Right kidney (tissue), 1 donor: Measurements from ENCODE around the gene NOP14.
"Not testable (repeated sequence)": the region's sequence is repeated elsewhere in the genome, so short reads cannot be mapped to it uniquely, and the experiment has no call there.

ENCODE experiments used
- DNase-seq: peaks from one replicate; pipeline ENCODE4 v3.0.0-alpha.2; 2016

The NOP14 gene

DNA sequence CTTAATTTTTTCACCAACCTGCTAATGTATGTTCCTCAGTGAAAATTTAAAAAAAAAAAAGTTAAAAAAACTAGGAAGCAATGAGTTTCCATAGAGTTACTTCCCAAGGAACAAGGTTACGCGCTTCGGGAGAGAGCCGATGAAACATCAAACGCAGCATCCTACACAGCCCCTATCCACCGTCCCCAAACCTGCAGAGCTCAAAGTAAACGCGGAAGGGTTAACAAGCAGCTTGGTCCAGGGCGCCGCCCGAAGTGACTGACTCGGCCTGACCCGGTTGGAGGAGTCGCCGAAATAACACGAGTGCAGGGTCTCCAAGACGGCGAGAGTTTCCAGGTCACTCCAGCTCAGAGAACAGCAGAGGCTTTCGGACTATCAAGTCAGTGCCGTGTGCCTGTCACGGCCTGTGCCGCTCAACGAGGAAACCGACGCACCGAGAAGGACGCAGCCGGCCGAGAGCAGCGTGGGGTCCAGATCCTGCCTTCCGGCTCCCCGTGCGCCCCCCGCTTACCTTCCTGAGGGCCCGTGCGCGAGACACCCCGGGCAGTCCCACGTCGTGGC is 512 bp downstream of the NOP14 start:
- DNase-seq: no peak

DNA sequence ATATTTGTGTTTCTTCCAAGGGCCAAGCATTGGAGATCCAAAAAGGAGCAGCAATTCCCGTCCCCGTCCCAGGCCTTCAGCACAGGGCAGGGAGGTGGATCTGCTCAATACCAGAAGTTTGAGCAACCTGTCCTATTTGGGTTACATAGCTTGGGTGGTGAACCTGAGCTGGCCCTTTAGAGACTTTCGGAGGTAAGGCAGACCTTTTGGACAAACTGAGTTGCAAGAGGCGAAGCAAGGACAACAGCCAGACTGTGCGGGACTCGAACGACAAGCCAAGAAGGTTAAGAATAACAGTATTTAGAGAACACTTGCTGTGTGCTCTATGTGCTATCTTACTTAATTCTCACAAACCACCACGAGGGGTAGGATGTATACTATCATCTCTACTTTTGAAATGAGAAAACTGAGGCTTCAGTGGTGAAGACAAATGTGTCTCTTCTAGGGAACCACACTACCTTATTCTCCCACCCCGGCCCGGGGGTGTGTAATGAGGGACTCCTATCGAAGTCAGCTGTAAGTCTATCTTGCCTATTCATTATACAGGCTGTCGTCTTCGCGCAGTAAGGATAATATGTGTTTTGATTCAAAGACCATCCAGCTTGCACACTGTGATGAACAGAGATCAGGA is 1.3 kb downstream of the NOP14 start:
- no peak for DNase-seq

DNA sequence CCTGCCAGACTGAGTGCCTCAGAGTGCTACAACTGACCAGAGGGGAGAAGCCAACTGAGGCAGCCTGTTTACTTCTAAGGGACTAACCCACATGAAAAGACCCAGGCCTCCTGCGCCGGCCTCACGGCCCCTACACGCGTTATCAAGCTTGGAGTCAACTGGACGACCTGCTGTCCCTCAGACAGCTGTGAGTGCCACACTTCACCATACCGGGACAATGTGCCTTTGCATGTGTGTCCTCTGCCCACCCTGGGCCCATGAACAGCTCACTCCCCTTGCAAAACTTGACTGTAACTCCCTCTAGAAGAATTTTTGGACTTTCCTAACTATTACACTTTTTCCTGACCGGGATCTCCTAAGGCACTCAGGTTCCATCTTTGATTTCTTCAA is 1.8 kb downstream of the NOP14 start:
- DNase-seq: peak; percentile 52

DNA sequence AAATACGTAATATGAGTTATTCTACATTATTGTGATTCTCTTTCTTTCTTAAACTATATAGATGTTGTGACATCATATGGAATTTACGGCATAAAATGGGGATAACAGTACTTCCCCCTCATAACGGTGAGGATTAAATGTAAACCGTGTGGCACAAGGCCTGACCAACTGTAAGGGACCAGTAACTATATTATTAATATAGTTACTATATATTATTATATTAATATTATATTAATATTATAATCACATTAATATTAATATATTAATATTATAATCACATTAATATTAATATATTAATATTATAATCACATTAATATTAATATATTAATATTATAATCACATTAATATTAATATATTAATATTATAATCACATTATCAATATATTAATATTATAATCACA is 2.8 kb downstream of the NOP14 start:
- not testable (repeated sequence) for DNase-seq

DNA sequence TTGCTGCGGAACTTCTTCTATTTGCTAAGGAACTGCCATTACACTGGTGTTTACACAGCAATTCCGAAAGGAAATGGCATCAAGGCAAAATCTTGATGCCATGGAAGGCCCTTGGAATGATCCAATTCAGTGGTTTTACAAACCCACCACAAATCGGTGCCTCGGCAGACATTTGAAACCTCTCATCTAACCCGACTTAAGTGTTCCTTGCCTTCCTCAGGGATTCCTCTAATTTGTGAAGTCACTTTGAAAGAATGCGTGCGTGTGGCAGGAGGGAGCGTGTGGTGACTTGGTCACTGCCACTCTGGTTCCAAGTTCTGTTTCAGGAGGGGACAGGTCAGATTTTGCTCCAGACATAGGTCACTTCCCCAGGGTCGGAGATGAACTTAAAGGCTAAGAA is 4.8 kb downstream of the NOP14 start:
- no peak for DNase-seq

DNA sequence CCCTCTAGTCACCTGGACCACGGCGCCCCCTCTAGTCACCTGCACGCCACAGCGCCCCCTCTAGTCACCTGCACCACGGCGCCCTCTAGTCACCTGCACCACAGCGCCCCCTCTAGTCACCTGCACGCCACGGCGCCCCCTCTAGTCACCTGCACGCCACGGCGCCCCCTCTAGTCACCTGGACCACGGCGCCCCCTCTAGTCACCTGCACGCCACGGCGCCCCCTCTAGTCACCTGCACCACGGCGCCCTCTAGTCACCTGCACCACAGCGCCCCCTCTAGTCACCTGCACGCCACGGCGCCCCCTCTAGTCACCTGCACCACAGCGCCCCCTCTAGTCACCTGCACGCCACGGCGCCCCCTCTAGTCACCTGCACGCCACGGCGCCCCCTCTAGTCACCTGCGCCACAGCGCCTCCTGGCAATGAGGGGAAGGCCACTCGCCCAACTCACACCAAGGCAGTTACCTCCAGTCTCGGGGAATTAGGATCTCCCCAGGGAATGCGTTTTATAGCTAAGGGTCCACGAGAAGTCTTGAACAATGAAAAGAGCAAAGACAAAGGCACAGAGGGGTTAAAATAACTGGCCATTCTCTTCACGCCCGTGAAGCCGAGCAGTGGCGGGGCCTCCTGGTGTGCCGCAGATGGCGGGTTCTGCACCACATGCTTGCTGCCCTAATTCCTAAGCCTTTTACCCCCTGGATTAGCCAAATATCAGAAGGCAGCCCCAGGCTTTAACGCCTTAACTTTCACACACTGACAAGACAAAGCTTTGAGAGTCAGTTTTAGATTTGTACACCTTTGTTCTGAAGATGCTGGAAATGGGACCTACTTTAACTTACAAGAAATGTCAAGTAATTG is 7.8 kb downstream of the NOP14 start:
- DNase-seq: not testable (repeated sequence)

DNA sequence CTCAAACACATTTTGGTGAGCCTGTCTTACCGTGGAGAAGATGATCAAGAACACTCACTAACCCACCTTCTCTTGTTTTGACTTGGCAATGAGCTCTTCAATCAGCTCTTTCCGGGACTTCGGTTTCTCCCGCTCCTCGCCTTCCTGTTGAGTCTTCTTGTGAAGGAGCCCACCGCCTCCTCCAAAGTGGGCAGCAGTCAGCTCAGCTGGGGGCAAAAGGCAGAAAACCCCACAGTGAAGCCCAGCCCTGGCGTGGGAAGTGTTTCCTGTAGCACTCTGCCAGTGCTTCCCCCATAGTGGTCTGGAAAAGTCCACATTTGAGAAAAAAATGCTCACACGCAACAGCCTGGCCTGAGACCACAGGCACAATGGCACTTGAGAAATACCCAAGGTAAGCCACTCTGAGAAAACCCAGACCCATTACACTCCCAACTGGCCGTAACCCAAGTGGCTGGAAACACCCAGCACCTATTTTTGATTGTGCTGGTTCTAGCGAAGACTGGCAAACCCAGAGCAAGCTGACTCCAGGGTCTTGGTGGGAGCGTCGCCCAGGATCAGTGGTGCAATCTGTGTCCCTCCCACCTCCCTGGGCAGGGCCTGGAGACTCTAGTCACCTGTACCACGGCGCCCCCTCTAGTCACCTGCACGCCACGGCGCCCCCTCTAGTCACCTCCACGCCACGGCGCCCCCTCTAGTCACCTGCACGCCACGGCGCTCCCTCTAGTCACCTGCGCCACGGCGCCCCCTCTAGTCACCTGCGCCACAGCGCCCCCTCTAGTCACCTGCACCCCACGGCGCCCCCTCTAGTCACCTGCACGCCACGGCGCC is 8.6 kb downstream of the NOP14 start:
- DNase-seq: no peak

DNA sequence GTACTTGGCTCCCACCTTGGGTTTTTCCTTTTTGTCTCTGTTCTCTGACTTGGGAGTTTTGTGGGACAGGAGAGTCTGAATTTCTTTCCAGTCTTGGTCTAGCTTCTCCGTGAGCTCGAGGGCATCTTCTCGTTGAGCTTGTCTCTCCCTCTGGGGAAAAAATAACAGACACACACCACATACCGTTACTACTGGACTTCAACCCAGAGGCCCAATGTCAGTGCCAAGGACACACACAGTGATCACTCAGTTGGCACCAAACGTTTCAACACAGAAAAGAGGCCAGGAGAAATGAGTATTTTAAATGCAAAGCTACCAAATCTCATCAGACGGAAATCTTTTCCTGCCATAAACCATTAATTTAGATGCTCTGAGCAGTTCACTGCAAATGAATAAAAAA is 9.7 kb downstream of the NOP14 start:
- DNase-seq: no peak

DNA sequence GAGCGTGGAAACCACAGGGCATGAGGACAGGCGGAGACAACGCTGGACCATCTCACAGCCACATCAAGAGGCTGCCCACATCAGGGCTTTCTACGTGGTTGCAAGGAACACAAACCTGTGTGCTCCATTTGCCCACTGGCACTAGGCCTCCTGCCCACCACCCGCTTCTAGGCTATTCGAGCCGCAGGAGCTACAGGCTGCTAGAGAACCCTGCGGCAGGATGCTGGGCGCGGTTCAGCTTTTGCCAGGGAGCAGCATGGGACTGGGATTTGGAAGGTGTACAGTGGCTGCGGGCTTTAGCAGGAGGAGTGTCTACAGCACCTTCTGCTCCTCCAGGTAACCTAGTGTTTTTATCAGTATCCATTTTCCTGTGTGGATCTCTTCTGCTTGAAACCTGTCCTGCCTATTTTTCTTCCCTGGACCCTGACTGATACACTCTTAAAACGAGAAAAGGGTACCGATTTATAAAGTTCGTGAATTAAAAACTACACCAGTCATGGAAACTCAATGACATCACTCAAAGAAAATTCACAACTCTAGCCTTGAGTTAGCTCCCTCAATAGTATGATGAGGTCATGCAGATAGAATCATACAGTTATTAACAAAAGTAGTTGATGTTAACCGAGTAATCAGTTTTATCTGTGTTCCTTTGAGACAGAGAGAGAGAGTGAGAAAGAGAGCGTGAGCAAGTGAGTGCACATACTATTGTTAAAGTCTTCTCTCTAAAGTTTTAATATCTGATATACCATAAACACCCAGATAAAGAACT is 12.8 kb downstream of the NOP14 start:
- DNase-seq: no peak

DNA sequence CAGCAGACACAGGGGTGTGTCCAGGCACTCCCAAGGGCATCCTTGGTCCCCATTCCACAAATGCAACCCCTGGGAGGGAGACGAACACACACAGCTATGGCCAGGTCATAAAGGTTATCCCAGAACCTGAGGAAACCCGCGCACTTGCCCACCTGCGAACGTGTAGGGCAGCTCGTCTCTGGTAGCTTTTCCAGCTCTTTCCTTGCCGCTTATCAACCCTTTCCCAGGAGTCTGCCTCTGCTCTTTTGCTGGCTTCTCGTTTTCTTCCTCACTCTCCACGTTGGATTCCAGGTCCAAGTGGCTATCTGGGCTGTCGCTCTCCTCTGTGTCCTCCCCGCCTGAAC is 13.5 kb downstream of the NOP14 start:
- no peak for DNase-seq

DNA sequence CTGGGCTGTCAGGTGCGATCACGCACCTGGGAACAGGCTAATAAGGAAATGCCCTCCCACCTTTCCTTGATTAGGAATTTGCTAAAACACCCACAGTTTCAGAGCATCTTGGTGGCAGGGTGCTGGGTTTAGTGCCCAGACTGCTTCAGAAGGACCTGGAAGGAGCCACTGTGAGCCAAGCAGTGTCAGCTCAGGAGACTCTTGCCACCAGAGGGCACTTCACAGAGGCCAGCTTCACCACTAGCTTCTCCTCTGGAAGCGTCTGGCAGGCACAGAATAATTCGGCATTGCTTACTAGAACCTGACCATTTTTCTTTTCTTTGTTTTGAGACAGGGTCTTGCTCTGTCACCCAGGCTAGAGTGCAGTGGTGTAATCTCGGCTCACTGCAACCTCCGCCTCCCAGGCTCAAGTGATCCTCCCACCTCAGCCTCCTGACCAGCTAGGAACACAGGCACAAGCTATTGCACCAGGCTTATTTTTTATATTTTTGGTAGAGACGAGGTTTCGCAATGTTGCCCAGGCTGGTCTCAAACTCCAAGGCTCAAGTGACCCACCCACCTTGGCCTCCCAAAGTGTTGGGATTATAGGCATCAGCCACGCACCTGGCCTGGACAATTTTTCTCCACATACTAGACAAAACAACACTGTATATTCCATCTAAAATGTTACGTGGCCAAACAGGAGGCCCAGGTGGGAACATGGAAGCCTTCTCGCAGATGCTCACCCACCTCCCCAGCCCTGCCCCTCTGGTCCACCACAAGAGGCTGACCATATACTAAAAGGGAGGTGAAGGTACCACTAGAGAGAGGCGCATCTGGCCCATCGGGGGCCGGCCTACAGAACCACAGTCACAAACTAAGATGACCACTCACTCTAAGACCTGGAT is 14.1 kb downstream of the NOP14 start:
- no peak for DNase-seq

DNA sequence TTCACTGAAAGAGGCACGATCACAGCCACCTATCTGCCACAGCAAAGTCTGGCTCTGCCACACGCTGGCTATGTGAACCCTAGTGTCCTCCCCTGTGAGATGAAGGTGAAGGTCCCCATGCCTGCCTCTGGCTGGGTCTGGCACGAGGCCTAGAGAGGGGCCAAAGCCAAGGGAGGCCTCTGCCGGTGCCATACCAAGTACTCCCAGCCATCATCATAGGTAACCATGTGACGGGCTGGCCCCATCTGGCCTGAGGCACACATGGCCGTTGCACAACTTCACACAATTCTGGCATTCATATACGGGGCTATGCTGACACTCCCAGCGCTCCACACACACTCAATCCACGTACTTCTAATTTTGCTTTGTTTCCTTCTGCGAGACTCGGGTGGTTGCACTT is 15.3 kb downstream of the NOP14 start:
- no peak for DNase-seq

DNA sequence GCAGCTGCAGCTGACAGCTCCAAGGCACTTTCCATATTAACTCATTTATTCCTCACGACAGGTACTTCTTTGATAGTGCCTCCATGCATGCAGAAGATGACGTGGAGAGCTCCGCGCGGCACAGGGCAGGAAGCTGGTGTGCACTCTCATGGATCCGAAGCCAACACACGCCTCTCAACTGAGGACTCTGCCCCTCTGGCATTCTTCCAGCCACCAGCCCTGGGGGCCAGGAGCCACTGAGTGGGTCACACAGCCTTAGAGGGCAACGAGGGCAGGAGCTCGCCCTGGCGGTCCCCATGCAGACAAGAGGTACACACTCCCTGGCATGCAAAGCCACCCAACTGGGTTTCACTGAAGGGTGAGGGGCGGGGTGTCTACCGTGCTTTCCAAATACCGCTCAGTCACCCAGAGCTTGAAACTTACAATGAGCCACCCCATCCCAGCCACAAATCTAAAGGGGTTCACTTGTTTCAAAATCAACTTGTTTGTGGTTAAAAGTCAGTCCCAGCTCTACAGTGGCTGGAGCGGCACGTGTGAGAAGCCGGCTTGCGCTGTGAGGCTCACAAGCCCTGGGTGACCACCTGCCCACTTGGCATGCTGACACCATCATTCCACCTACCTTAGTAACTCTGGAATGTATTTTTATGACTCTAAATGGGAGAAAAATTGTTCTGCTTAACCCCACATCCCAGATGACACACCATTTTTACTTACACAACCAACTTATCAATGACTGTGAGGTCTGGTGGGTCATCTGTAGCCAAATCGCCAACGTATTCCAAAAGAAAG is 16.2 kb downstream of the NOP14 start:
- DNase-seq: no peak

DNA sequence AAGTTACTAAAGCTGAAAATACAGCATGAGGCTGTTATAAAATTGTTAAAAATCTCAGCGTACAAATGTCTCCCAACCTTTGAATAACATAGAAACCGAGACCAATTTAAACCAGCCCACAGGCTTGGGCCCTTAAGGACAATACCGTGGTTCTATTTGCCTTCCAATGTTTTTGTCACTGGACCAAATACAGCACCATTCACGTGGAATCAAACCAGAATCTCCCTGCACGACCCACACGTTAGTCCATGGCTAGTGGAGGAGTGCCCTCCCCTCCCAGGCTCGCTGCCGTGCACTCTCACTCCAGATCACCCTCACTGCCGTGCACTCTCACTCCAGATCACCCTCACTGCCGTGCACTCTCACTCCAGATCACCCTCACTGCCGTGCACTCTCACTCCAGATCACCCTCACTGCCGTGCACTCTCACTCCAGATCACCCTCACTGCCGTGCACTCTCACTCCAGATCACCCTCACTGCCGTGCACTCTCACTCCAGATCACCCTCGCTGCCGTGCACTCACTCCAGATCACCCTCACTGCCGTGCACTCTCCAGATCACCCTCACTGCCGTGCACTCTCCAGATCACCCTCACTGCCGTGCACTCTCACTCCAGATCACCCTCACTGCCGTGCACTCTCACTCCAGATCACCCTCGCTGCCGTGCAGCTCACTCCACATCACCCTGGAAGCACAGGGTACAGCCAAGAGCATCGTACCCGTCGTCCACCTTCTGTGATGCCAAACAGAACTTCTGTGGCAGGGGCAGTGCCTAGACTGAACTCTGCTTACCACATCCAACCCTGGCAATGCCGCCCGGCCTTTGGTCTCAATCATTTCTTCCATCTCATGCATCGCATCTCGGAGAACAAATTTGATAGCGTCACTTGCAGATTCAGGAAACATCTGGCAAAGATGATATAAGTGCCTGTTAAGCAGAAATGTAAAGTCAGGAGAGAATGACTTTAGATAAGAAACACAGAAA is 17.3 kb downstream of the NOP14 start:
- not testable (repeated sequence) for DNase-seq

DNA sequence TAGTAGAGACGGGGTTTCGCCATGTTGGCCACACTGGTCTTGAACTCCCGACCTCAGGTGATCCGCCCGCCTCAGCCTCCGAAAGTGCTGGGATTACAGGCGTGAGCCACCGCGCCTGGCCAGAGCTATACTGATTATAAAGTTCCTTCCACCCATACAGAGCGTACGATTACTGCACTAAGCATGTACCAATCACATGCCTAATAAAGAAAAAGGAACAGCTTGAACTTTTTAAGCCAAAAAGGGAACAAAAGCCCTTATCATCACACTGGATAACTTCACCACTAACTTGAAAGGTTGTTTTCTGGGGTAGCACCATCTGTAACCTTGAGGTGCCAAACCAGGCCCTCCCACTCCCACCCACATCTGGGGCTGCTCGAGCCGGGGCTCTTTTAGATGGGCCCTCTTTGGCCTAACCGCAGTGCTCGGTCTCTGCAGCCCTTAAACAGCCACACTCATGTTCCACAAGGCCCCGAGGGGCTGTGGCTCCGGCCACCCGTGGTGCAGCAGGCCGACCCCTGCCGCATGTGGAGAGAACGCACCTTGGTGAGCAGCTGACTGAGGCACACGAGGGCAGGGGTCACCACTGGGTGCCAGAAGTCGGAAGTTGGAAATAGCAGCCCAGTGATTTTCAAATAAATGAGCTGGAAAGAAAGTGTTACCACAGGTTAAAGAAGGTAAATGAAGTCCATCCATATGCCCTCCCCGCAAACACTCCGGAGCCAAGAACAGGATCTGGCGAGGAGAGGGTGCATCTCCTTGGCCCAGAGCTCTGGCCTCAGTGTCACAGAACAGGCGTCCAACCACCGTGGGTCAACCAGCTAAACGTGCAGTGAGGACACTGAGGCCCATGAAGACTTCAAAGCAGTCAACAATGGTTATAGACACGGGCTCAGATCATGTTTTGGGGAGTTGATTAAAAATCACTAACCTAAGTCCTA is 18.4 kb downstream of the NOP14 start:
- DNase-seq: no peak

DNA sequence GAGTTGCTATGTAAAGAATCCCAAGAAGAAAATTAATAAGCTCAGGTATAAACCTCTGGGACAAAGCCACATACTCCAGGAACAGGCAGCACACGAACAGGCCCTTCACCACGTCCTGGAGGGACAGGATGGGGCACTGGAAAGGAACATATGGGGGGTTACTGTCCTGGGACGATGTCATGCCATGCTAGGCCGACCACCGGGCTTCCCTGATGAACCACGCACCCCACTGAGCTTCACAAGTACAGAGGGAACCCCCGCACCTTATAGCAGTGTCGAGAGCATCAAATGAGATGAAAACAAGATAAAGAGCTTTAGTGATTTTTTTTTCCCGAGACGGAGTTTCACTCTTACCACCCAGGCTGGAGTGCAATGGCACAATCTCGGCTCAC is 19.1 kb downstream of the NOP14 start:
- no peak for DNase-seq

DNA sequence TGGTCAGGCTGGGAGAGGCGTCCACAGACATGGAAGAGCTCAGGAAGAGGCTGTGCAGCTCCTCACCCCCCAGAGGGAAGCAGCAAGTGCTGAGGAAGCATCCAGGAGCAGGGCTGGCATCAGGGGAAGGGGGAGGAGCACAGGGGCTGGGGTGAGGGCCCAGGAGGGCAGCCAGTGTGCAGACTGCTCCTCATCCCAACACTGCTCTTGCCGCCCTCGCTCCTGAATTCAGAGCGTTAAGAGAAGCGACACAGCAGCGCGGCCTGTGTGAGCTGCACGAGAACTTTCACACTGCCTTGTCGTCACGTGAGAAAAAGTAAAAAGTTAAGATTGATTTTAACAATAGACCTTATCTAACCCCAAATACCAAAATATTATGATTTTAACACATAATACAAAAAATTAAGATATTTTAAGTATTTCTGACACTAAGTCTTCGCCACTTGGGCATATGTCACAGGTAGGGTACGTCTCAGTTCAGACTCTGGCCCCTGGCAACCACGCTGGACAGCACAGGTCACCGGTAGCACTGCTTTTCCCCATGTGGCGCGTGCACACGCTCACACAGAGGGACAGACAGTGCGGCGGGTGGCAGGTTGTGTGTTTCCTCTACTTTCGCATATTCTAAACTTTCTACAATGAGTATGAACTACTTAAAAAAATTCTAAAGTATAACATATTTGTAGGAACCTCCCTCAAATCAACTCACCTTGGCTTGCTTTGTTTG is 19.7 kb downstream of the NOP14 start:
- no peak for DNase-seq
